Measurements from ENCODE around the gene ZNF865. TPM values are rescaled to one million over a fixed set of nuclear protein-coding genes. Genes with fewer than 3 reads are reported as not detected.

Gene ZNF865
- total RNA-seq, 1 donor from 2014 or later: 18.9 TPM

DNA sequence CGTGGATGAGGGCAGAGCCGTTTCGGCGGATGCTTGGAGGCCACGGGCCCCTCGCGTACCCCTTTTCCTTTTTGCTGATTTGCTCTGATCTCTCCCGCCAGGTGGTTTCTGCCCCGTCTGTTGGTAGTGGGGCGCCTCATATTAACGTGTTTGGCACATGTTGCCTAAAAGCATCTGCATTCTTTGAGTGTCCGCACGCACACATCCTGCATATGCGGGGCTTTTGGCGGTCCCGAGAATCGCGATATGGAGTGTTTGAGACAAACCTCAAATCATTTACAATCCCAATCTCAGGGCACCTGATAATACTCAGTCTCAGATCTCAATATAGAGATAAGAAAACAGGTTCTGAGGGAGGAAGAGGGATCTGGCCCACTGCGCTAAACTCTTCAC is 50.2 kb downstream of the ZNF865 start:
- no peak for ATAC-seq (ENCODE audit: low read depth)
- Mint-ChIP-seq H3K27ac (peak overlapping the region; percentile 98), H3K4me1 (peaks cover 51% of the 10 kb centered on the region), H3K27me3 (no peaks in the 10 kb centered on the region), H3K4me3 (peak overlapping the region; percentile 95), H3K9me3 (no peaks in the 10 kb centered on the region), H3K36me3 (ENCODE audit: low read depth) (peaks cover 62% of the 10 kb centered on the region)
- intact Hi-C loops (cut with micrococcal nuclease): loop anchor here (1.0 to 2.0 kb wide), 4 partner anchors 20 to 1455 kb away; partner anchors contain the start of genes EPN1, RPS9, ZNF579 and ZNF787
- no peak for DNase-seq
- CTCF ChIA-PET: no interaction called here
- POLR2A ChIA-PET: interaction anchor here (0.5 to 1.3 kb wide), 2 partner anchors 19 to 75 kb away, joined by 3 to 4 read pairs; partner anchors contain the start of gene ZNF579
- TF ChIP-seq, protein P1, sequence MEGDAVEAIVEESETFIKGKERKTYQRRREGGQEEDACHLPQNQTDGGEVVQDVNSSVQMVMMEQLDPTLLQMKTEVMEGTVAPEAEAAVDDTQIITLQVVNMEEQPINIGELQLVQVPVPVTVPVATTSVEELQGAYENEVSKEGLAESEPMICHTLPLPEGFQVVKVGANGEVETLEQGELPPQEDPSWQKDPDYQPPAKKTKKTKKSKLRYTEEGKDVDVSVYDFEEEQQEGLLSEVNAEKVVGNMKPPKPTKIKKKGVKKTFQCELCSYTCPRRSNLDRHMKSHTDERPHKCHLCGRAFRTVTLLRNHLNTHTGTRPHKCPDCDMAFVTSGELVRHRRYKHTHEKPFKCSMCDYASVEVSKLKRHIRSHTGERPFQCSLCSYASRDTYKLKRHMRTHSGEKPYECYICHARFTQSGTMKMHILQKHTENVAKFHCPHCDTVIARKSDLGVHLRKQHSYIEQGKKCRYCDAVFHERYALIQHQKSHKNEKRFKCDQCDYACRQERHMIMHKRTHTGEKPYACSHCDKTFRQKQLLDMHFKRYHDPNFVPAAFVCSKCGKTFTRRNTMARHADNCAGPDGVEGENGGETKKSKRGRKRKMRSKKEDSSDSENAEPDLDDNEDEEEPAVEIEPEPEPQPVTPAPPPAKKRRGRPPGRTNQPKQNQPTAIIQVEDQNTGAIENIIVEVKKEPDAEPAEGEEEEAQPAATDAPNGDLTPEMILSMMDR (IDR thresholded peaks at IDR 0.05): no peak

DNA sequence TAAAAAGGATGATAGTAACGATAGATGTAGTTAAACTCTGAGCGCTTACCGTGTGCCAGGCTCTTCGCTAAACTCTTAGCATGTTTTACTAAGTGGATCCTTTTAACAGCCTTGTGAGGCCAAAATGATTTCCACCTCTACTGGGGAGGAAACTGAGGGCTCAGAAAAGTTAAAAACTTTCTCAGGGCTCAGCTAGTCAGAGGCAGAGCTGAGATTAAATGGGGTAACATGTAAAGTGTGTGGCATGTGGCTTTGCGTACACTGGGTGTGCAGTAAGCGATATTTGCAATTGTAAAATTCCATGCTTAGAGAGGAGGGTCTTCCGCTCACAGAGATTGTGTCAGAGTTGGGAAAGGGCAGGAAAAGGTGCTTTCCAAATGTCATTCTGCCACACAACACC is 51.1 kb downstream of the ZNF865 start:
- TF ChIP-seq, protein P1 (IDR thresholded peaks at IDR 0.05): no peak
- ATAC-seq (ENCODE audit: low read depth): no peak
- Mint-ChIP-seq H3K27ac (peak overlapping the region; percentile 98), H3K4me3 (peak overlapping the region; percentile 95), H3K36me3 (ENCODE audit: low read depth) (peaks cover 65% of the 10 kb centered on the region), H3K4me1 (peaks cover 51% of the 10 kb centered on the region), H3K9me3 (no peaks in the 10 kb centered on the region), H3K27me3 (no peaks in the 10 kb centered on the region)
- intact Hi-C loops (cut with micrococcal nuclease): no loop called here
- CTCF ChIA-PET: interaction anchor here (0.9 to 1.3 kb wide), 3 partner anchors 15 to 153 kb away, joined by 3 to 7 read pairs (median 4); no protein-coding TSS in a partner anchor
- no peak for DNase-seq
- POLR2A ChIA-PET: interaction anchor here (0.6 to 1.8 kb wide), 5 partner anchors 11 to 57 kb away, joined by 3 to 5 read pairs (median 3); partner anchors contain the start of genes FIZ1 and ZNF524

DNA sequence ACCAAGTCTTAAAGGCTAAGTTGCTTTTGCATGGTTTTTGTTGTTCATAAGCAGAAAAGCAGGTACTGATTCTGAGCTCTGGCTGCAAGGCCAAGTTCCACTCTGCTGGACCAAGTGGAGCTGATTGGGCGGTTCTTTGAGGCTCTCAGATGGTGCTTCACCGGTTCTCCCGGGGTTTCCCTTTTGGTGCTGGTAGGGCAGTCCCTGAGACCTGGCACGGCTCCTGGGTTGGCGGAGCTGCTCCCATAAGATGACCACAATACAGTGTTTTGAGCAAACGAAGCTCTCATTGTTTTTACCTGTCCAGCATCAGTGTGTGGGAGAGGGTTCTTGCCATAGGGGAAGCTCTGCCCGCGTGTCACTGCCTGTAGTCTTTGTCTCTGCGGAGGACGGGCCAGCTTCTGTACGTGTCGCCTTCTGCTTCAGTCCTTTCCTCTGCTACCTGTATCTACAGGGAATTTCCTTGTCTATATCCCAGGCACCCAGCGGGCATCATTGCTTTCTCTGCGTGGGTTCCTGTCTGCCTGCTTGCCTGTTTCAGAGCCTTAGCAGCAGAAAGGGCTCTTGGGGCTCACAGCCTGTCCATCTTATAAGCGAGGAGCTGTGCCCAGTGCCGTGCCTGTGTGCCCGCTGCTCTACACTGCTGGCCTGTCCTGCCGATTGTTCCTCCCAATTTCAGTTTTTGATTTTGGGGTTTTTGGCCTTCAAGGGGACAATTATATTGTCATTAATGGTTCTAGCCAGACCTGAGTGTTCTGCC is 51.7 kb downstream of the ZNF865 start:
- POLR2A ChIA-PET: interaction anchor here (0.6 to 1.8 kb wide), 5 partner anchors 10 to 57 kb away, joined by 3 to 5 read pairs (median 3); partner anchors contain the start of genes FIZ1 and ZNF524
- DNase-seq: no peak
- CTCF ChIA-PET: interaction anchor here (0.9 to 1.3 kb wide), 3 partner anchors 14 to 152 kb away, joined by 3 to 7 read pairs (median 4); no protein-coding TSS in a partner anchor
- H3K36me3 Mint-ChIP-seq (ENCODE audit: low read depth): peaks cover 65% of the 10 kb centered on the region
- H3K9me3 Mint-ChIP-seq: no peaks in the 10 kb centered on the region
- peak overlapping the region; percentile 30 for H3K27ac Mint-ChIP-seq
- no peaks in the 10 kb centered on the region for H3K27me3 Mint-ChIP-seq
- H3K4me3 Mint-ChIP-seq: peak overlapping the region; percentile 95
- peaks cover 49% of the 10 kb centered on the region for H3K4me1 Mint-ChIP-seq
- intact Hi-C loops (cut with micrococcal nuclease): no loop called here
- TF ChIP-seq, protein P1 (IDR thresholded peaks at IDR 0.05): no peak
- no peak for ATAC-seq (ENCODE audit: low read depth)

DNA sequence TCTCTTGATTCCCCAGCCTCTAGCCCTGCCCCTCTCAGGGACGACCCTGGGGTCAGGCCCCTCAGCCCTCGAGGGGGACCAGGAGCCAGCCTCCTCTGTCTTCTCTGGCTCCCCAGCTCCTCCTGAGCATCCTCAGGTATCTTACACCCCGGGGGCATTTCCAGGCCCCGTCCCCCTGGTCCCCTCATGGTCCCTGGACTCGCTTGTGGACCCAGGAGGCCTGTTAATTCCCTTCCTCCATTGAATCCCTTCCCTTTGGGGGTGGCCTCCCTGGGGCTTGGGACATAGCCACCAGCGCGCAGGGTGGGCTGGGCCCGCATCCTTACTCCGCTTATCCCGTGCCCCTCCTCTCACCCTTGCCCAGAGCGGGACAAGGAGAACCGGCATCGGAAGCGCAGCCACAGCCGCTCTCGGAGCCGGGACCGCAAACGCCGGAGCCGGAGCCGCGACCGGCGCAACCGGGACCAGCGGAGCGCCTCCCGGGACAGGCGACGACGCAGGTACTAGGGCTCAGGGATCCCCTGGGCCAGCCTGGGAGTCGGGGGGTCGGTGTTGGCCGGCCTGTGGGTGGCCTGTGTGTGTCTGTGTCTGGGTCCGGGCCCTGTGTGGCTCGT is 53.5 kb downstream of the ZNF865 start:
- TF ChIP-seq, protein P1 (IDR thresholded peaks at IDR 0.05): no peak
- DNase-seq (no peak), ATAC-seq (ENCODE audit: low read depth) (no peak)
- Mint-ChIP-seq H3K4me1 (peaks cover 51% of the 10 kb centered on the region), H3K36me3 (ENCODE audit: low read depth) (peaks cover 76% of the 10 kb centered on the region), H3K4me3 (no peak overlapping the region), H3K9me3 (no peaks in the 10 kb centered on the region), H3K27ac (no peak overlapping the region), H3K27me3 (no peaks in the 10 kb centered on the region)
- CTCF ChIA-PET: no interaction called here
- POLR2A ChIA-PET: interaction anchor here (0.6 kb wide), 1 partner anchor 8 kb away, joined by 6 read pairs; no protein-coding TSS in a partner anchor
- intact Hi-C loops (cut with micrococcal nuclease): no loop called here

DNA sequence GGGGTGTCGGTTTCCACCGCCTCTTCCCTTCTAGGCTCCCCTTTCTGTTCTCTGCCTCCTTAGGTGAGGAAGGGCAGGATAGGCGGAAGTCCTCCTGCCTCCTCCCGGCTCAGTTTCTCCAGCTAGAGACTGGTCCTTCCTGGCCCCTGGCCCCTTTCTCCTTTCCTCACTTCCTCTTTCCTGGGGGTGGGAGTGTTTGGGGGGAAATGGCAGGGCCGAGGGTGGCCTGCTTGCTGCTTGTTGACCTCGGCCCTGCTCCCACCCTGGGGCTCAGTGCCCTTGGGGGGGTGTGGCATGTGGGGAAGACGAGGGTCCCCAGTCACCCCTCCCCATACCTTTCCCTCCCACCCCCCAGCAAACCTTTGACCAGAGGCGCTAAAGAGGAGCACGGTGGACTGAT is 54.4 kb downstream of the ZNF865 start:
- peaks cover 51% of the 10 kb centered on the region for H3K4me1 Mint-ChIP-seq
- H3K4me3 Mint-ChIP-seq: peak overlapping the region; percentile 59
- TF ChIP-seq, protein P1 (IDR thresholded peaks at IDR 0.05): no peak
- ATAC-seq (ENCODE audit: low read depth) (no peak), DNase-seq (no peak)
- H3K27ac Mint-ChIP-seq: peak overlapping the region; percentile 47
- peaks cover 78% of the 10 kb centered on the region for H3K36me3 Mint-ChIP-seq (ENCODE audit: low read depth)
- POLR2A ChIA-PET: interaction anchor here (0.6 kb wide), 1 partner anchor 14 kb away, joined by 5 read pairs; no protein-coding TSS in a partner anchor
- intact Hi-C loops (cut with micrococcal nuclease): no loop called here
- CTCF ChIA-PET: no interaction called here
- H3K9me3 Mint-ChIP-seq: no peaks in the 10 kb centered on the region
- no peaks in the 10 kb centered on the region for H3K27me3 Mint-ChIP-seq
